ENCODE results near the gene LIMS1. TPM values are rescaled to one million over a fixed set of nuclear protein-coding genes. Genes with fewer than 3 reads are reported as not detected.

The LIMS1 gene
- total and polyA plus RNA-seq, 2 donors (not counting 3 experiments of a cell fraction or from before 2014, with no cell fraction given): 153 to 229 TPM

DNA sequence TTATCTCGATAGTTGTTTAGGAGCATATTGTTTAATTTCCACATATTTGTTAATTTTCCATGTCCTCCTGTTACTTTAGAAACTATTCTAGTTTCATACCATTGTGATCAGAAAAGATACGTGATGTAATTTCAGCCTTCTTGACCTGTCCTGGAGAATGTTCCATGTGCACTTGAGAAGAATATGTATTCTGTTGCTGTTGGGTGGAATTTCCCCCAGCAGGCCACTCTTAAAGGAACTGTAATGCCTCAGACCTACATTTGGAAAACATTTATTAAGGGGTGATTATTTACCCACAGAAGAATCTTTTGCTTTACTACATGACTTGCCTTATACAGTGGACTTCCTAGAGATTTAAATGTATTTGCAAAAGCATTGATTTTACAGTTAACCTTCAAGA is 55.5 kb downstream of the LIMS1 start:
- dilution Hi-C loops (cut with MboI; ENCODE audit: extremely low pct_ligation_motif_present, low sequenced_read_pairs): no loop called here
- no peak overlapping the region for H2AFZ ChIP-seq (ENCODE audit: low read depth, low read length)
- H3K9me3 ChIP-seq (replicated peaks; ENCODE audit: control insufficient read depth, insufficient read depth, low read length): no peaks in the 10 kb centered on the region
- BruUV-seq (replicated peaks): no TSS peak
- H3K36me3 ChIP-seq (ENCODE audit: control insufficient read depth in 2 of 2, extremely low read depth in 1 of 2, insufficient read depth in 2 of 2, low read length in 2 of 2): no peaks in the 10 kb centered on the region
- FAIRE-seq: no peak
- peak overlapping the region; percentile 46 for H3K9ac ChIP-seq (replicated peaks; ENCODE audit: extremely low read depth, insufficient read depth, low read length)
- intact Hi-C loops (cut with micrococcal nuclease): loop anchor here (10.0 kb wide), 1 partner anchor 375 kb away; no protein-coding TSS in a partner anchor
- DNase-seq (ENCODE audit: low read depth, low spot score): peak; percentile 54
- H3K79me2 ChIP-seq (ENCODE audit: control insufficient read depth, insufficient read depth, low read length): peaks cover 50% of the 10 kb centered on the region
- POLR2A ChIA-PET: no interaction called here
- H3K4me2 ChIP-seq (ENCODE audit: insufficient read depth, low read length): peak overlapping the region; percentile 53
- no peaks in the 10 kb centered on the region for H3K9me1 ChIP-seq (replicated peaks; ENCODE audit: control insufficient read depth, extremely low read depth, insufficient read depth, low read length)
- H3K27me3 ChIP-seq (ENCODE audit: control insufficient read depth in 2 of 2, insufficient read depth in 2 of 2, low read length in 2 of 2): no peaks in the 10 kb centered on the region
- H3K4me3 ChIP-seq (replicated peaks in 1 of 3; ENCODE audit: insufficient read depth in 1 of 3, low read depth in 1 of 3, low read length in 3 of 3): no peak overlapping the region
- H3K4me1 ChIP-seq (ENCODE audit: control insufficient read depth, extremely low read depth, insufficient read depth, low read length): peaks cover 76% of the 10 kb centered on the region
- TF ChIP-seq GATA2 (IDR thresholded peaks at IDR 0.05; ENCODE audit: insufficient read depth, insufficient read length, low read depth, low read length) (no peak), MYC (IDR thresholded peaks at IDR 0.05; ENCODE audit: low read depth, low read length) (no peak), EZH2 (IDR thresholded peaks at IDR 0.05; ENCODE audit: borderline replicate concordance, low read depth, low read length, severe bottlenecking) (no peak), JUN (IDR thresholded peaks at IDR 0.05; ENCODE audit: borderline replicate concordance, insufficient read depth, insufficient read length, low read depth) (no peak), POLR2AphosphoS5 (IDR thresholded peaks at IDR 0.05; ENCODE audit: insufficient read depth, low read depth, low read length) (no peak)
- TF ChIP-seq, protein P1, sequence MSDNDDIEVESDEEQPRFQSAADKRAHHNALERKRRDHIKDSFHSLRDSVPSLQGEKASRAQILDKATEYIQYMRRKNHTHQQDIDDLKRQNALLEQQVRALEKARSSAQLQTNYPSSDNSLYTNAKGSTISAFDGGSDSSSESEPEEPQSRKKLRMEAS (IDR thresholded peaks at IDR 0.05; ENCODE audit: insufficient read depth, insufficient read length): no peak
- H3K27ac ChIP-seq (ENCODE audit: insufficient read depth, low read depth, low read length): peak overlapping the region; percentile 84
- CTCF ChIA-PET: no interaction called here
- no peaks in the 10 kb centered on the region for H4K20me1 ChIP-seq (replicated peaks; ENCODE audit: control insufficient read depth, extremely low read depth, insufficient read depth, low read length)

DNA sequence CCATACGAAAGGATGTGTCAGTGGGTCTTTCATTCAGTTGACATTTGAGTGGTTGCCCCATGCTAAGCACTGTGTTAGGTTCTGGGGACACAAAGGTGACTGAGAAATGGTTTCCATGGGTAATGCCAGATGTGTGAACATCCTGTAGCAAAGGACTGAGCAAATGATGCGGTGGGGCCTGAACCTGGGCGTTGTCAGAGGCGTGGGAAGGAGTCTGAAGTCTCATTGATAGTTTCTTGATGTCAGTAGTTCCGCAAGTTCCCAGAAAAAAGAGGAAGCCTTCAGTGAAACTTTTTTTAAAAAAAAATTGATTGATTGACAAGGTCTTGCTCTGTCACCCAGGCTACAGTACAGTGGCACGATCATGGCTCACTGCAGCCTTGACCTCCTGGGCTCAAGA is 56.9 kb downstream of the LIMS1 start:
- Histone ChIP-seq H2AFZ (ENCODE audit: low read depth, low read length) (no peak overlapping the region), H3K9ac (replicated peaks; ENCODE audit: extremely low read depth, insufficient read depth, low read length) (no peak overlapping the region), H3K4me3 (replicated peaks in 1 of 3; ENCODE audit: insufficient read depth in 1 of 3, low read depth in 1 of 3, low read length in 3 of 3) (no peak overlapping the region), H3K79me2 (ENCODE audit: control insufficient read depth, insufficient read depth, low read length) (peaks cover 41% of the 10 kb centered on the region), H3K4me2 (ENCODE audit: insufficient read depth, low read length) (no peak overlapping the region), H3K27ac (ENCODE audit: insufficient read depth, low read depth, low read length) (no peak overlapping the region), H3K36me3 (ENCODE audit: control insufficient read depth in 2 of 2, extremely low read depth in 1 of 2, insufficient read depth in 2 of 2, low read length in 2 of 2) (no peaks in the 10 kb centered on the region), H3K4me1 (ENCODE audit: control insufficient read depth, extremely low read depth, insufficient read depth, low read length) (peaks cover 82% of the 10 kb centered on the region), H3K9me1 (replicated peaks; ENCODE audit: control insufficient read depth, extremely low read depth, insufficient read depth, low read length) (no peaks in the 10 kb centered on the region), H3K9me3 (replicated peaks; ENCODE audit: control insufficient read depth, insufficient read depth, low read length) (no peaks in the 10 kb centered on the region), H4K20me1 (replicated peaks; ENCODE audit: control insufficient read depth, extremely low read depth, insufficient read depth, low read length) (no peaks in the 10 kb centered on the region), H3K27me3 (ENCODE audit: control insufficient read depth in 2 of 2, insufficient read depth in 2 of 2, low read length in 2 of 2) (no peaks in the 10 kb centered on the region)
- dilution Hi-C loops (cut with MboI; ENCODE audit: extremely low pct_ligation_motif_present, low sequenced_read_pairs) (no loop called here), intact Hi-C loops (cut with micrococcal nuclease) (no loop called here)
- DNase-seq (ENCODE audit: low read depth, low spot score) (no peak), FAIRE-seq (no peak)
- CTCF ChIA-PET: no interaction called here
- BruUV-seq (replicated peaks): no TSS peak
- POLR2A ChIA-PET: no interaction called here
- TF ChIP-seq JUN (IDR thresholded peaks at IDR 0.05; ENCODE audit: borderline replicate concordance, insufficient read depth, insufficient read length, low read depth): no peak
- TF ChIP-seq, protein P2, sequence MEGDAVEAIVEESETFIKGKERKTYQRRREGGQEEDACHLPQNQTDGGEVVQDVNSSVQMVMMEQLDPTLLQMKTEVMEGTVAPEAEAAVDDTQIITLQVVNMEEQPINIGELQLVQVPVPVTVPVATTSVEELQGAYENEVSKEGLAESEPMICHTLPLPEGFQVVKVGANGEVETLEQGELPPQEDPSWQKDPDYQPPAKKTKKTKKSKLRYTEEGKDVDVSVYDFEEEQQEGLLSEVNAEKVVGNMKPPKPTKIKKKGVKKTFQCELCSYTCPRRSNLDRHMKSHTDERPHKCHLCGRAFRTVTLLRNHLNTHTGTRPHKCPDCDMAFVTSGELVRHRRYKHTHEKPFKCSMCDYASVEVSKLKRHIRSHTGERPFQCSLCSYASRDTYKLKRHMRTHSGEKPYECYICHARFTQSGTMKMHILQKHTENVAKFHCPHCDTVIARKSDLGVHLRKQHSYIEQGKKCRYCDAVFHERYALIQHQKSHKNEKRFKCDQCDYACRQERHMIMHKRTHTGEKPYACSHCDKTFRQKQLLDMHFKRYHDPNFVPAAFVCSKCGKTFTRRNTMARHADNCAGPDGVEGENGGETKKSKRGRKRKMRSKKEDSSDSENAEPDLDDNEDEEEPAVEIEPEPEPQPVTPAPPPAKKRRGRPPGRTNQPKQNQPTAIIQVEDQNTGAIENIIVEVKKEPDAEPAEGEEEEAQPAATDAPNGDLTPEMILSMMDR (IDR thresholded peaks at IDR 0.05; ENCODE audit: extremely low read depth in 1 of 2, insufficient read depth in 1 of 2, low read depth in 1 of 2, low read length in 2 of 2): no peak
- TF ChIP-seq, protein P1 (IDR thresholded peaks at IDR 0.05; ENCODE audit: insufficient read depth, insufficient read length): no peak
- TF ChIP-seq FOS (IDR thresholded peaks at IDR 0.05; ENCODE audit: borderline replicate concordance, insufficient read depth, low read length): no peak
- TF ChIP-seq GATA2 (IDR thresholded peaks at IDR 0.05; ENCODE audit: insufficient read depth, insufficient read length, low read depth, low read length): no peak
- no peak for TF ChIP-seq EZH2 (IDR thresholded peaks at IDR 0.05; ENCODE audit: borderline replicate concordance, low read depth, low read length, severe bottlenecking)
- no peak for TF ChIP-seq POLR2AphosphoS5 (IDR thresholded peaks at IDR 0.05; ENCODE audit: insufficient read depth, low read depth, low read length)
- no peak for TF ChIP-seq POLR2A (IDR thresholded peaks at IDR 0.05; ENCODE audit: low read depth, low read length)
- no peak for TF ChIP-seq MYC (IDR thresholded peaks at IDR 0.05; ENCODE audit: low read depth, low read length)

All from endothelial cell of umbilical vein (primary cell).